WI38 (cell line): ENCODE results near the gene BSG.
A peak's percentile ranks its signal among the peaks of the same experiment; 100 is the strongest.
"Not testable (repeated sequence)": the region's sequence is repeated elsewhere in the genome, so short reads cannot be mapped to it uniquely, and the experiment has no call there.

Experiments used
- H3K4me3 ChIP-seq: 2 replicates; pipeline ENCODE4 v1.5.1; 2011; ENCODE audit warnings: low read depth, mild to moderate bottlenecking, control low read depth, low read length
- CTCF ChIP-seq: IDR thresholded peaks from 2 replicates; pipeline ENCODE4 v1.5.1; 2012; ENCODE audit warnings: low read depth, mild to moderate bottlenecking, control low read depth, low read length

The BSG gene

GRCh38 chr19:623175-623916, 51.0 kb downstream of the BSG start:
- H3K4me3 ChIP-seq: no peak overlapping the region
- TF ChIP-seq CTCF: no peak

GRCh38 chr19:623974-624373, 51.6 kb downstream of the BSG start:
- no peak overlapping the region for H3K4me3 ChIP-seq
- no peak for TF ChIP-seq CTCF

DNA sequence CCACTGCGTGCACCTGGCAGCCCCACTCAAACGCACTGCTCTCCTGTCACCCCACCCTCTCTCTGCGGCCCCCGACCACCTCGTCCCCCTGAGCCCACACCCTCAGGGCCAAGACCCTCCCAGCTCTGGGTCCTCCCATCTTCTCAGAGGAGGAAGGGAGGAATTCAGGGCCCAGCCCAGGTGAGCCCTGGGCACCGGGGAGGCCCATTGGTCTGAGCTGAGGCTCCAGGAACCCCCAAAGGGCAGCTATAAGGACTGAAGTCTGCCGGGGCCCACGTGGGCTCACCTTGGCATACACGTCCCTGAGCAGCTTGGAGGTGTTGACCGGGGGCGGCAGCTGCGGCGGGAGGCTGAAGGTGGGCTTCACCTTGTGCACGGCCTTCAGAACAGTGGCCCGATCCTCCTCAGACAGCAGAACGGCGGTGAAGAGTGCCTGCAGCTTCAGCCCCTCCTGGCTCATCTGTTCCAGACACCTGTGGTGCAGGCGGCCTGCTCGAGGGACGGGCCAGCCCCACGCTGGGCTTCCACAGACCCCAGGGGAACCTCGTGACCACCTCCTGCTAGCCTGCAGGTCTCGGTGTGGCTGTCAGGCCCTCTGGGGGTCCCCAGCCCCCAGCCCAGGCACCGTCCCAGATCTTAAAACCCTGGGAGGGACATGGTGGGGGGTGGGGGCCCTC, 52.2 kb downstream of the BSG start:
- H3K4me3 ChIP-seq: no peak overlapping the region
- TF ChIP-seq CTCF: no peak

GRCh38 chr19:625257-625656, 52.9 kb downstream of the BSG start:
- H3K4me3 ChIP-seq: no peak overlapping the region

GRCh38 chr19:626566-626965, 54.2 kb downstream of the BSG start:
- H3K4me3 ChIP-seq: not testable (repeated sequence)

More at GRCh38 chr19:625257-625656, 52.9 kb downstream of the BSG start:
- no peak for TF ChIP-seq CTCF

GRCh38 chr19:628168-628567, 55.8 kb downstream of the BSG start:
- peak; percentile 9; the same call in 1 of the 2 replicates for TF ChIP-seq CTCF
- no peak overlapping the region for H3K4me3 ChIP-seq

DNA sequence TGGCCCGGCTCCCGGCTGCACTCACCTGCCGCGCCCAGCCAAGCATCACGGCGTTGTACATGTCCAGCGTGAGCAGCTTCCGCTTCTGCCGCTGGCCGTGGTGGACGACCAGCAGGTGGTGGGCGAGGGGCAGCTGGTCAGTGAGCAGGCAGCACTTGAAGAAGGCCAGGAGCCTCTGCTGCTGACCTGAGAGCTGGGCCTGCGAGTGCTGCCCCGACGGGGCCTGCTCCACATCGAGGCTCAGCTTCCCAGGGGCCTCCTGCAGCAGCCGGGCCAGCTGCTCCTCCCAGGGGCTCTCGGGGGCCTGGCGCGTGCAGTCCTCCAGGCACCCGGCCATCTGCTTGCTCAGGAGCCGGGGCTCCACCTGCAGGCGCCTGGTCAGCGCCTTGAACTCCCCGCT, 57.1 kb downstream of the BSG start:
- not testable (repeated sequence) for H3K4me3 ChIP-seq

DNA sequence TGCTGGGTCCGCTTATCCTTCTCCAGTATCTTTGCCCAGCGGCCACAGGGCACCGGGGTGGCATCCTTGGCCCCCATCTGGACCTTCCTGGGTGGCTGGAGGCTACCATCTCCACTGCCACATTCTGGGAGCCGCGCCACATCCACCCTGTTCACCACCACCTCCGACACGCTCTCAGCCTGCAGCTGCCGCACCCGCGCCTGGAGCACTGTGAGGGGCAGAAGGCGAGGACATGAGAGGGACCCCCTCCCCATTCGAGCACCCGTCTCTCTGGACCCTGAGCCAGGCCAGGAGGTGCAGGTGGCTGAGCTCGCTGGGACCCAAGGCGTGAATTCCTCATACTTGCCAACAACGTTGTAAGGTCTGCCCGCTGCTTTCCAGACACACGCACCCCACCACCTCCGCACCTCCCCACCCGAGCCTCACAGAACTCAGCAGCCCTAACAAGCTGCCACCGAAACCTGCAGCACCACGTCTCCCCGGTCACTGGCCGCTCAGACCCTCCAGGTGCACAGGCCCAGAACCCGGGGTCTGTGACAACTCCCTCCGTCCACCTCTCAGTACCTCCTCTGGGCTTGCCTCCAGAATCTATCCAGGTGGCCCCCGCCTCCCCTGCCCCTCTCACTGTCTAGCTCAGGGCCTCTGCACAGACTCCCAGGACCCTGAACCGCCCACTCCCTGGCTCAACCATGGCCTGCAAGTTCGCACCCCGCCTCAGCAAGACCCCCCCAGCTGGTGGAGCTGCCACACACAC, 57.7 kb downstream of the BSG start:
- no peak for TF ChIP-seq CTCF
- H3K4me3 ChIP-seq: no peak overlapping the region
